K562 (cell line): Measurements from ENCODE around the gene ZDHHC18. TPM values are rescaled to one million over a fixed set of nuclear protein-coding genes. Genes with fewer than 3 reads are reported as not detected.
A peak's percentile ranks its signal among the peaks of the same experiment; 100 is the strongest.

Source experiments
- CEBPB ChIP-seq: fragments of 450-650 bp; IDR thresholded peaks from 2 replicates; pipeline ENCODE4 v1.6.1; 2016; ENCODE audit warnings: missing genetic modification characterization, missing compliant biosample characterization
- HNRNPL ChIP-seq: fragments of 200-400 bp; formaldehyde crosslinking; IDR thresholded peaks from 2 replicates; pipeline ENCODE4 v1.6.1; 2017; ENCODE audit warnings: low read depth, mild to moderate bottlenecking, low read length
- MED1 ChIP-seq: sonication (generic); formaldehyde crosslinking; IDR thresholded peaks from 2 replicates; pipeline ENCODE4 v1.8.1; 2023; ENCODE audit warnings: missing genetic modification reagents, borderline replicate concordance
- MEF2D ChIP-seq: conservative IDR thresholded peaks from 2 replicates; pipeline ENCODE4 v1.6.1; 2016; ENCODE audit warnings: low read depth, missing genetic modification characterization, missing compliant biosample characterization
- STAT5A ChIP-seq: IDR thresholded peaks from 2 replicates; pipeline ENCODE4 v1.6.1; 2012; ENCODE audit warnings: low read length, inconsistent platforms, borderline replicate concordance
- TBL1XR1 ChIP-seq, 2 experiments: IDR thresholded peaks; 2 replicates each; pipeline ENCODE4 v1.6.1; 2012; ENCODE audit warnings: improper control_type of control experiment in 2 of 2, low read length in 2 of 2, mild to moderate bottlenecking in 1 of 2
- XRCC4 ChIP-seq: IDR thresholded peaks from one replicate; pipeline ENCODE4 v1.6.1; 2011; ENCODE audit not compliant: insufficient read depth, insufficient read length; ENCODE audit errors: extremely low read depth
- ZBED1 ChIP-seq: IDR thresholded peaks from 2 replicates; pipeline ENCODE4 v1.6.1; 2014
- ZBTB17 ChIP-seq: fragments of 450-650 bp; formaldehyde crosslinking; IDR thresholded peaks from 2 replicates; pipeline ENCODE4 v1.4.0; 2020; ENCODE audit warnings: mild to moderate bottlenecking
- ZBTB49 ChIP-seq: sonication (generic); formaldehyde crosslinking; IDR thresholded peaks from 2 replicates; pipeline ENCODE4 v1.8.0; 2022; ENCODE audit warnings: missing genetic modification reagents, mild to moderate bottlenecking, borderline replicate concordance
- ZFP30 ChIP-seq: fragments of 250-450 bp; sonication (Bioruptor Pico); IDR thresholded peaks from 2 replicates; pipeline ENCODE4 v1.8.0; 2022; ENCODE audit warnings: moderate library complexity, mild to moderate bottlenecking, inconsistent platforms, borderline replicate concordance
- ZNF592 ChIP-seq: fragments of 450-650 bp; IDR thresholded peaks from 2 replicates; pipeline ENCODE4 v1.6.1; 2017; ENCODE audit warnings: antibody characterized with exemption, mild to moderate bottlenecking
- polyA plus RNA-seq, 8 experiments: library from polyadenylated mRNA; depleted of rRNA in 4 of 8; stranded (reverse) in 5 of 8; unstranded in 3 of 8; fragments of >200 nt; fragmentation: Nextera tagmentation in 2 of 8; fragmentation: Illumina TruSeq in 1 of 8; extraction: Ambion mirVana in 2 of 8; extraction: Trizol in 1 of 8; gene quantifications; 2 replicates each; pipeline versions ENCODE4 v1.2.1 to v1.2.3, GENCODE V29; 2011 to 2014; ENCODE audit warnings: inconsistent platforms in 1 of 8, missing spikeins in 1 of 8
- total RNA-seq, 7 experiments: library from RNA; depleted of rRNA in 6 of 7; stranded (reverse); fragments of >200 nt in 6 of 7; fragmentation: Illumina TruSeq in 2 of 7; extraction: Trizol in 2 of 7; gene quantifications; 2 replicates each; pipeline versions ENCODE4 v1.2.1 to v1.2.3, GENCODE V29; 2011 to 2021; ENCODE audit warnings: low replicate concordance in 1 of 7
- TF ChIP-seq, protein P1 (sequence below), 2 experiments: fragments of 450-650 bp; IDR thresholded peaks; 2 replicates each; pipeline ENCODE4 v1.6.1; 2018; ENCODE audit warnings: mild to moderate bottlenecking in 2 of 2, low read depth in 1 of 2; ENCODE audit not compliant: partially characterized antibody in 2 of 2

Gene ZDHHC18
- total and polyA plus RNA-seq, 9 of the 15 experiments (the other 6 are each of a cell fraction or from before 2014, with no cell fraction given): 0.42 to 35.6 (median 15.8) TPM

DNA sequence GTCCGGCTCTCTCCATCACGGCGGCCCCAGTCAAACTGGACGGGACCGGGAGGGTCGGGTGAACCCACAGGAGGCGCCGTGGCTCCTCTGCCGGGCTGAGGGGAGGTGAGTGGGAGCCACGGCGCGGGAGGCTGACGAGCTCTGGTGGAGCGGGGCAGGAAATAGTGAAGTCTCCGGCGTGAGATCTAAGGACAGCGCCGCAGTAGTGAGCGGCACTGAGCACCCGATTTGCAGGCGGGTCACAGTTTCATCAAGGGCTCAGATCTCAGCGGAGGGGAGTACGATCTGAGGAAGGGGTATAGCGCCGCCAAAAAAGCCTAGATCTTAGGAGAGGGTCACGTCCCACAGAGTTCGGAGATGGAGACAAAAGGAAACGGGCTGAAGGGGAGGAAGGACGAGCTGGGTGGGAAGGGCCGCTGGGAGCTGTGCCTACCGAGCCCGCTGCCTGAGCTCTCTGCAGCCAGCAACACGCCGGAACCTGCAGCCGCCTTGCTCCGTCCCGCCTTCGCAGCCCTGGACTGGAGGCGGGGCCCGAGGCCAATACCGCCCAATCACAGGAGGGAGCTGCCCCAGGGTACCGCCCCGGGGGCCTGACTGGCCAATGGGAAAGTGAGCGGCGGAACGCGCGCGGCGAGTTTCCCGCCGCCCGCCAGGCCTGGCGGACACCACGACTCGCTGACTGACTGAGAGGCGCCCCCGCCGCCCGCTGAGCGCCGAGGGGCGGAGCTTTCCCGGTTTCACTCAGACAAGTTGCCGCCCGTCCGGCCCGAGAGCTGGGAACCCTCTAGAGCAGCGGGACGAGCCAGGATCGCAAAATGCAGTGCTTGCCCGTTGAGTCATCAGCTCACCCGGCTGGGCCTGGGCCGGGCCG lies 38.4 kb downstream of the ZDHHC18 start (continued):
- TF ChIP-seq STAT5A: no peak
- no peak for TF ChIP-seq ZBTB17 (CRISPR knock-in tag)
- no peak for TF ChIP-seq ZFP30
- TF ChIP-seq XRCC4: no peak
- no peak for TF ChIP-seq MEF2D (tag)
- no peak; the same call in 1 of the 2 replicates for TF ChIP-seq ZBED1
- TF ChIP-seq, protein P1, sequence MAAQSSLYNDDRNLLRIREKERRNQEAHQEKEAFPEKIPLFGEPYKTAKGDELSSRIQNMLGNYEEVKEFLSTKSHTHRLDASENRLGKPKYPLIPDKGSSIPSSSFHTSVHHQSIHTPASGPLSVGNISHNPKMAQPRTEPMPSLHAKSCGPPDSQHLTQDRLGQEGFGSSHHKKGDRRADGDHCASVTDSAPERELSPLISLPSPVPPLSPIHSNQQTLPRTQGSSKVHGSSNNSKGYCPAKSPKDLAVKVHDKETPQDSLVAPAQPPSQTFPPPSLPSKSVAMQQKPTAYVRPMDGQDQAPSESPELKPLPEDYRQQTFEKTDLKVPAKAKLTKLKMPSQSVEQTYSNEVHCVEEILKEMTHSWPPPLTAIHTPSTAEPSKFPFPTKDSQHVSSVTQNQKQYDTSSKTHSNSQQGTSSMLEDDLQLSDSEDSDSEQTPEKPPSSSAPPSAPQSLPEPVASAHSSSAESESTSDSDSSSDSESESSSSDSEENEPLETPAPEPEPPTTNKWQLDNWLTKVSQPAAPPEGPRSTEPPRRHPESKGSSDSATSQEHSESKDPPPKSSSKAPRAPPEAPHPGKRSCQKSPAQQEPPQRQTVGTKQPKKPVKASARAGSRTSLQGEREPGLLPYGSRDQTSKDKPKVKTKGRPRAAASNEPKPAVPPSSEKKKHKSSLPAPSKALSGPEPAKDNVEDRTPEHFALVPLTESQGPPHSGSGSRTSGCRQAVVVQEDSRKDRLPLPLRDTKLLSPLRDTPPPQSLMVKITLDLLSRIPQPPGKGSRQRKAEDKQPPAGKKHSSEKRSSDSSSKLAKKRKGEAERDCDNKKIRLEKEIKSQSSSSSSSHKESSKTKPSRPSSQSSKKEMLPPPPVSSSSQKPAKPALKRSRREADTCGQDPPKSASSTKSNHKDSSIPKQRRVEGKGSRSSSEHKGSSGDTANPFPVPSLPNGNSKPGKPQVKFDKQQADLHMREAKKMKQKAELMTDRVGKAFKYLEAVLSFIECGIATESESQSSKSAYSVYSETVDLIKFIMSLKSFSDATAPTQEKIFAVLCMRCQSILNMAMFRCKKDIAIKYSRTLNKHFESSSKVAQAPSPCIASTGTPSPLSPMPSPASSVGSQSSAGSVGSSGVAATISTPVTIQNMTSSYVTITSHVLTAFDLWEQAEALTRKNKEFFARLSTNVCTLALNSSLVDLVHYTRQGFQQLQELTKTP (IDR thresholded peaks at IDR 0.05; ENCODE audit: low read depth in 1 of 2, partially characterized antibody in 2 of 2): no peak
- no peak for TF ChIP-seq CEBPB (tag)
- TF ChIP-seq HNRNPL: peak; percentile 68; the same call in 1 of the 2 replicates
- TF ChIP-seq ZNF592: no peak
- no peak for TF ChIP-seq TBL1XR1 (IDR thresholded peaks at IDR 0.05; ENCODE audit: low read length in 2 of 2)
- no peak for TF ChIP-seq MED1 (CRISPR knock-in tag)
- no peak for TF ChIP-seq ZBTB49
